Stimulated activated CD8-positive, alpha-beta memory T cell treated with anti-CD3 and anti-CD28 coated beads, Interleukin-4, amount 100 ng/mL, for 1 hour (primary cell): ENCODE results near the gene CYTH3.
A peak's percentile ranks its signal among the peaks of the same experiment; 100 is the strongest.
"Not testable (repeated sequence)": the region's sequence is repeated elsewhere in the genome, so short reads cannot be mapped to it uniquely, and the experiment has no call there.

ENCODE experiments used
- DNase-seq, 2 donors: peaks; one replicate each; pipeline ENCODE4 v3.0.0-alpha.2; 2020; ENCODE audit warnings: low read depth in 2 of 2, low spot score in 1 of 2

The CYTH3 gene

GRCh38 chr7:6272481-6273323 is at the start of gene CYTH3:
TSS of gene CYTH3 (minus strand) at chr7:6272624. CDS start at chr7:6272507, 117 bp downstream.
- DNase-seq, result peak; percentile 41 to 59

GRCh38 chr7:6320791-6321190 is 48.4 kb upstream of the CYTH3 start:
- DNase-seq, result no peak

GRCh38 chr7:6317797-6318438 is 45.5 kb upstream of the CYTH3 start:
- DNase-seq, result no peak

- DNase-seq, result no peak
These were observed 43.8 kb upstream of the CYTH3 start for GRCh38 chr7:6316226-6316625.

GRCh38 chr7:6315746-6316145 is 43.3 kb upstream of the CYTH3 start:
- DNase-seq, result no peak

- no peak for DNase-seq
These were observed 38.0 kb upstream of the CYTH3 start for GRCh38 chr7:6310271-6310993.

GRCh38 chr7:6307762-6308161 is 35.3 kb upstream of the CYTH3 start:
- DNase-seq, result no peak

GRCh38 chr7:6306471-6306870 is 34.0 kb upstream of the CYTH3 start:
- no peak for DNase-seq

GRCh38 chr7:6305330-6305729 is 32.9 kb upstream of the CYTH3 start:
- DNase-seq, result no peak

- not testable (repeated sequence) for DNase-seq
These were observed 29.0 kb upstream of the CYTH3 start for GRCh38 chr7:6301446-6301845.

- DNase-seq, result no peak
These were observed 27.4 kb upstream of the CYTH3 start for GRCh38 chr7:6299774-6300173.

GRCh38 chr7:6294839-6295238 is 22.4 kb upstream of the CYTH3 start:
- DNase-seq, result no peak

- DNase-seq, result no peak
These were observed 20.8 kb upstream of the CYTH3 start for GRCh38 chr7:6293202-6293601.

- not testable (repeated sequence) for DNase-seq
These were observed 19.5 kb upstream of the CYTH3 start for GRCh38 chr7:6291941-6292340.

GRCh38 chr7:6291531-6291930 is 19.1 kb upstream of the CYTH3 start:
- DNase-seq, result no peak

- DNase-seq, result no peak
These were observed 17.9 kb upstream of the CYTH3 start for GRCh38 chr7:6290319-6290741.

GRCh38 chr7:6288270-6288860 is 15.9 kb upstream of the CYTH3 start:
- DNase-seq, result no peak

GRCh38 chr7:6286486-6286885 is 14.1 kb upstream of the CYTH3 start:
- no peak for DNase-seq

- no peak for DNase-seq
These were observed 12.3 kb upstream of the CYTH3 start for GRCh38 chr7:6284461-6285360.

GRCh38 chr7:6284055-6284400 is 11.6 kb upstream of the CYTH3 start:
- DNase-seq, result no peak
